GM23338 (cell line): Measurements from ENCODE around the gene PAX5.

Experiments
- CREB1 ChIP-seq: fragments of 250-450 bp; sonication (Bioruptor Pico); IDR thresholded peaks from 2 replicates; pipeline ENCODE4 v1.5.0; 2020; ENCODE audit warnings: low read depth, mild to moderate bottlenecking, moderate library complexity
- EZH2 ChIP-seq: fragments of 200-600 bp; sonication (generic); IDR thresholded peaks from one replicate; pipeline ENCODE4 v1.8.0; 2017; ENCODE audit warnings: antibody characterized with exemption, mild to moderate bottlenecking, low read depth; ENCODE audit not compliant: unreplicated experiment
- EZH2phosphoT487 ChIP-seq: fragments of 200-600 bp; sonication (generic); IDR thresholded peaks from one replicate; pipeline ENCODE4 v1.8.1; 2018; ENCODE audit warnings: antibody characterized with exemption; ENCODE audit not compliant: unreplicated experiment
- JUNB ChIP-seq: IDR thresholded peaks from one replicate; pipeline ENCODE4 v1.6.1; 2016; ENCODE audit warnings: antibody characterized with exemption; ENCODE audit not compliant: unreplicated experiment
- NANOG ChIP-seq: IDR thresholded peaks from 2 replicates; pipeline ENCODE4 v1.6.1; 2016; ENCODE audit warnings: antibody characterized with exemption, borderline replicate concordance
- POLR2AphosphoS5 ChIP-seq: IDR thresholded peaks from 2 replicates; pipeline ENCODE4 v1.6.1; 2016; ENCODE audit warnings: antibody characterized with exemption, low read depth
- STAT1 ChIP-seq: IDR thresholded peaks from one replicate; pipeline ENCODE4 v1.6.1; 2016; ENCODE audit warnings: antibody characterized with exemption; ENCODE audit not compliant: unreplicated experiment
- ZNF114 ChIP-seq: fragments of 250-450 bp; sonication (Bioruptor Pico); IDR thresholded peaks from 2 replicates; pipeline ENCODE4 v1.5.0; 2020; ENCODE audit warnings: mild to moderate bottlenecking, moderate library complexity
- ZNF331 ChIP-seq: fragments of 250-450 bp; sonication (Bioruptor Pico); IDR thresholded peaks from 2 replicates; pipeline ENCODE4 v1.5.0; 2020; ENCODE audit warnings: low read depth, mild to moderate bottlenecking, moderate library complexity
- TF ChIP-seq, protein P1 (sequence below), 2 experiments: fragments of 200-600 bp in 1 of 2; sonication (generic) in 1 of 2; conservative IDR thresholded peaks; 2 replicates each; pipeline versions ENCODE4 v1.5.1 to v1.6.1; 2016 to 2017; ENCODE audit warnings: antibody characterized with exemption in 2 of 2, low read depth in 2 of 2, mild to moderate bottlenecking in 2 of 2, moderate library complexity in 1 of 2
- TF ChIP-seq, protein P2 (sequence below): IDR thresholded peaks from 2 replicates; pipeline ENCODE4 v1.6.1; 2016; ENCODE audit warnings: antibody characterized with exemption
- TF ChIP-seq, protein P3 (sequence below): IDR thresholded peaks from one replicate; pipeline ENCODE4 v1.6.1; 2018; ENCODE audit warnings: antibody characterized with exemption; ENCODE audit not compliant: unreplicated experiment

GRCh38 chr9:37010976-37011375 lies 23.1 kb downstream of the PAX5 start:
- no peak for TF ChIP-seq EZH2
- TF ChIP-seq, protein P1, sequence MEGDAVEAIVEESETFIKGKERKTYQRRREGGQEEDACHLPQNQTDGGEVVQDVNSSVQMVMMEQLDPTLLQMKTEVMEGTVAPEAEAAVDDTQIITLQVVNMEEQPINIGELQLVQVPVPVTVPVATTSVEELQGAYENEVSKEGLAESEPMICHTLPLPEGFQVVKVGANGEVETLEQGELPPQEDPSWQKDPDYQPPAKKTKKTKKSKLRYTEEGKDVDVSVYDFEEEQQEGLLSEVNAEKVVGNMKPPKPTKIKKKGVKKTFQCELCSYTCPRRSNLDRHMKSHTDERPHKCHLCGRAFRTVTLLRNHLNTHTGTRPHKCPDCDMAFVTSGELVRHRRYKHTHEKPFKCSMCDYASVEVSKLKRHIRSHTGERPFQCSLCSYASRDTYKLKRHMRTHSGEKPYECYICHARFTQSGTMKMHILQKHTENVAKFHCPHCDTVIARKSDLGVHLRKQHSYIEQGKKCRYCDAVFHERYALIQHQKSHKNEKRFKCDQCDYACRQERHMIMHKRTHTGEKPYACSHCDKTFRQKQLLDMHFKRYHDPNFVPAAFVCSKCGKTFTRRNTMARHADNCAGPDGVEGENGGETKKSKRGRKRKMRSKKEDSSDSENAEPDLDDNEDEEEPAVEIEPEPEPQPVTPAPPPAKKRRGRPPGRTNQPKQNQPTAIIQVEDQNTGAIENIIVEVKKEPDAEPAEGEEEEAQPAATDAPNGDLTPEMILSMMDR (conservative IDR thresholded peaks at IDR 0.05; ENCODE audit: low read depth in 2 of 2) = no peak
- TF ChIP-seq, protein P2, sequence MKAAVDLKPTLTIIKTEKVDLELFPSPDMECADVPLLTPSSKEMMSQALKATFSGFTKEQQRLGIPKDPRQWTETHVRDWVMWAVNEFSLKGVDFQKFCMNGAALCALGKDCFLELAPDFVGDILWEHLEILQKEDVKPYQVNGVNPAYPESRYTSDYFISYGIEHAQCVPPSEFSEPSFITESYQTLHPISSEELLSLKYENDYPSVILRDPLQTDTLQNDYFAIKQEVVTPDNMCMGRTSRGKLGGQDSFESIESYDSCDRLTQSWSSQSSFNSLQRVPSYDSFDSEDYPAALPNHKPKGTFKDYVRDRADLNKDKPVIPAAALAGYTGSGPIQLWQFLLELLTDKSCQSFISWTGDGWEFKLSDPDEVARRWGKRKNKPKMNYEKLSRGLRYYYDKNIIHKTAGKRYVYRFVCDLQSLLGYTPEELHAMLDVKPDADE = no peak
- no peak for TF ChIP-seq EZH2phosphoT487
- no peak for TF ChIP-seq POLR2AphosphoS5
- no peak for TF ChIP-seq JUNB
- no peak for TF ChIP-seq ZNF331
- TF ChIP-seq, protein P3, sequence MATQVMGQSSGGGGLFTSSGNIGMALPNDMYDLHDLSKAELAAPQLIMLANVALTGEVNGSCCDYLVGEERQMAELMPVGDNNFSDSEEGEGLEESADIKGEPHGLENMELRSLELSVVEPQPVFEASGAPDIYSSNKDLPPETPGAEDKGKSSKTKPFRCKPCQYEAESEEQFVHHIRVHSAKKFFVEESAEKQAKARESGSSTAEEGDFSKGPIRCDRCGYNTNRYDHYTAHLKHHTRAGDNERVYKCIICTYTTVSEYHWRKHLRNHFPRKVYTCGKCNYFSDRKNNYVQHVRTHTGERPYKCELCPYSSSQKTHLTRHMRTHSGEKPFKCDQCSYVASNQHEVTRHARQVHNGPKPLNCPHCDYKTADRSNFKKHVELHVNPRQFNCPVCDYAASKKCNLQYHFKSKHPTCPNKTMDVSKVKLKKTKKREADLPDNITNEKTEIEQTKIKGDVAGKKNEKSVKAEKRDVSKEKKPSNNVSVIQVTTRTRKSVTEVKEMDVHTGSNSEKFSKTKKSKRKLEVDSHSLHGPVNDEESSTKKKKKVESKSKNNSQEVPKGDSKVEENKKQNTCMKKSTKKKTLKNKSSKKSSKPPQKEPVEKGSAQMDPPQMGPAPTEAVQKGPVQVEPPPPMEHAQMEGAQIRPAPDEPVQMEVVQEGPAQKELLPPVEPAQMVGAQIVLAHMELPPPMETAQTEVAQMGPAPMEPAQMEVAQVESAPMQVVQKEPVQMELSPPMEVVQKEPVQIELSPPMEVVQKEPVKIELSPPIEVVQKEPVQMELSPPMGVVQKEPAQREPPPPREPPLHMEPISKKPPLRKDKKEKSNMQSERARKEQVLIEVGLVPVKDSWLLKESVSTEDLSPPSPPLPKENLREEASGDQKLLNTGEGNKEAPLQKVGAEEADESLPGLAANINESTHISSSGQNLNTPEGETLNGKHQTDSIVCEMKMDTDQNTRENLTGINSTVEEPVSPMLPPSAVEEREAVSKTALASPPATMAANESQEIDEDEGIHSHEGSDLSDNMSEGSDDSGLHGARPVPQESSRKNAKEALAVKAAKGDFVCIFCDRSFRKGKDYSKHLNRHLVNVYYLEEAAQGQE = no peak
- no peak for TF ChIP-seq CREB1
- no peak for TF ChIP-seq ZNF114 (CRISPR knock-in tag)
- TF ChIP-seq STAT1 = no peak
- no peak for TF ChIP-seq NANOG
